ENCODE data around the gene KCNH4.
"Not testable (repeated sequence)": the region's sequence is repeated elsewhere in the genome, so short reads cannot be mapped to it uniquely, and the experiment has no call there.

DNA sequence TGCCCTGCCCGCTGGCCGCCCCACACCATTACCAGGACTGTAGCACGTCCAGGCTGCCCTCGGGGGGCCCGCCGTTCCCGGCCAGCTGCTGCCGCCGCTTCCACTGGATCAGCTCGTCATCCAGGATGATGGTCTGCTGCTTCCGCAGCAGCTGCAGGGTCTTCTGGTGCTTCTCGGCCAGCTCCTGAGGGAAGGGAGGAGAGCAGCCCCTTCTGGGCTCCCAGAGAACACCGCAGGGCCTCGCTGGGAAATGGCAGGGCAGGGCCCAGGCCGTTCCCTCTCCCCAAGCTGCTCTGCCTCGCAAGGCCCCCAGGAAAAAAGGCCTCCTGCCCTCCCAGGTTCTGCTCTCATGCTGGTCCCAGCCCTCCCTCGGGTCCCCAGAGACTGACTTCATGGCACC is 38.3 kb upstream of the KCNH4 start:
- TF ChIP-seq ZBTB7A (CRISPR knock-in tag; IDR thresholded peaks at IDR 0.05); NCOA2 (CRISPR knock-in tag; IDR thresholded peaks at IDR 0.05); RFX5 (IDR thresholded peaks at IDR 0.05; ENCODE audit: low read depth, low read length); EHMT2 (IDR thresholded peaks at IDR 0.05; ENCODE audit: borderline replicate concordance, low read depth, low read length); ZFP36L1 (CRISPR knock-in tag; IDR thresholded peaks at IDR 0.05); SUZ12 (IDR thresholded peaks at IDR 0.05; ENCODE audit: low read depth, low read length): not testable (repeated sequence)
- TF ChIP-seq, protein P1, sequence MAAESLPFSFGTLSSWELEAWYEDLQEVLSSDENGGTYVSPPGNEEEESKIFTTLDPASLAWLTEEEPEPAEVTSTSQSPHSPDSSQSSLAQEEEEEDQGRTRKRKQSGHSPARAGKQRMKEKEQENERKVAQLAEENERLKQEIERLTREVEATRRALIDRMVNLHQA (CRISPR knock-in tag; IDR thresholded peaks at IDR 0.05), result not testable (repeated sequence)
- TF ChIP-seq, protein P2, sequence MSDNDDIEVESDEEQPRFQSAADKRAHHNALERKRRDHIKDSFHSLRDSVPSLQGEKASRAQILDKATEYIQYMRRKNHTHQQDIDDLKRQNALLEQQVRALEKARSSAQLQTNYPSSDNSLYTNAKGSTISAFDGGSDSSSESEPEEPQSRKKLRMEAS (IDR thresholded peaks at IDR 0.05), result not testable (repeated sequence)
- TF ChIP-seq, protein P3, sequence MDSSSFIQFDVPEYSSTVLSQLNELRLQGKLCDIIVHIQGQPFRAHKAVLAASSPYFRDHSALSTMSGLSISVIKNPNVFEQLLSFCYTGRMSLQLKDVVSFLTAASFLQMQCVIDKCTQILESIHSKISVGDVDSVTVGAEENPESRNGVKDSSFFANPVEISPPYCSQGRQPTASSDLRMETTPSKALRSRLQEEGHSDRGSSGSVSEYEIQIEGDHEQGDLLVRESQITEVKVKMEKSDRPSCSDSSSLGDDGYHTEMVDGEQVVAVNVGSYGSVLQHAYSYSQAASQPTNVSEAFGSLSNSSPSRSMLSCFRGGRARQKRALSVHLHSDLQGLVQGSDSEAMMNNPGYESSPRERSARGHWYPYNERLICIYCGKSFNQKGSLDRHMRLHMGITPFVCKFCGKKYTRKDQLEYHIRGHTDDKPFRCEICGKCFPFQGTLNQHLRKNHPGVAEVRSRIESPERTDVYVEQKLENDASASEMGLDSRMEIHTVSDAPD (CRISPR knock-in tag; IDR thresholded peaks at IDR 0.05), result not testable (repeated sequence)

Measured in HepG2 (cell line).